Tibial nerve (tissue), 4 donors: ENCODE results near the gene UQCR11. TPM values are rescaled to one million over a fixed set of nuclear protein-coding genes. Genes with fewer than 3 reads are reported as not detected.

Source experiments
- DNase-seq, 2 donors: peaks; one replicate each; pipeline ENCODE4 v3.0.0-alpha.2; 2019; ENCODE audit warnings: low spot score in 2 of 2
- H3K27ac ChIP-seq, 4 donors: fragments of 200-600 bp; sonication (generic) in 3 of 4; one replicate each; pipeline ENCODE4 v1.5.1; 2017 to 2019; ENCODE audit warnings: mild to moderate bottlenecking in 1 of 4
- H3K27me3 ChIP-seq, 2 donors: fragments of 200-600 bp; sonication (generic) in 1 of 2; one replicate each; pipeline versions ENCODE4 v1.5.1 to v1.6.0; 2017 to 2019
- H3K36me3 ChIP-seq, 3 donors: fragments of 200-600 bp; sonication (generic); one replicate each; pipeline ENCODE4 v1.5.1; 2018 to 2019
- H3K4me1 ChIP-seq, 4 donors: fragments of 200-600 bp; sonication (generic) in 3 of 4; one replicate each; pipeline ENCODE4 v1.5.1; 2017 to 2019
- H3K4me3 ChIP-seq, 4 donors: fragments of 200-600 bp; sonication (generic) in 3 of 4; one replicate each; pipeline ENCODE4 v1.5.1; 2017 to 2019; ENCODE audit warnings: mild to moderate bottlenecking in 1 of 4, moderate library complexity in 1 of 4
- H3K9me3 ChIP-seq, 4 donors: fragments of 200-600 bp; sonication (generic) in 3 of 4; one replicate each; pipeline ENCODE4 v1.5.1; 2017 to 2019
- CTCF ChIP-seq, 5 experiments: fragments of 200-600 bp in 3 of 5; fragments of 450-650 bp in 2 of 5; sonication (generic) in 3 of 5; IDR thresholded peaks; one replicate each; pipeline ENCODE4 v1.5.1; 2016 to 2019; ENCODE audit warnings: antibody characterized with exemption in 5 of 5, mild to moderate bottlenecking in 3 of 5, moderate library complexity in 2 of 5
- EP300 ChIP-seq, 2 donors: sonication (generic); formaldehyde crosslinking; IDR thresholded peaks; one replicate each; pipeline ENCODE4 v1.6.1; 2017; ENCODE audit warnings: antibody characterized with exemption in 2 of 2, mild to moderate bottlenecking in 1 of 2
- POLR2A ChIP-seq, 2 donors: fragments of 450-650 bp; IDR thresholded peaks; one replicate each; pipeline ENCODE4 v1.6.1; 2017; ENCODE audit warnings: antibody characterized with exemption in 2 of 2, mild to moderate bottlenecking in 2 of 2, moderate library complexity in 2 of 2
- WGBS, 2 donors: methylation state at CpG; one replicate each; pipeline ENCODE4 v1.1.5; 2018; 5-methylcytosine and 5-hydroxymethylcytosine counted together
- total RNA-seq, 4 donors: library from RNA; depleted of rRNA; stranded (reverse); fragments of >200 nt; gene quantifications; one replicate each; pipeline ENCODE4 v1.1.0, GENCODE V29; 2016

Gene UQCR11
- total RNA-seq, 4 donors from 2014 or later = 58.8 to 95.7 (median 66.0) TPM

GRCh38 chr19:1579222-1579621, 26.0 kb downstream of the UQCR11 start:
- Histone ChIP-seq H3K9me3 (no peaks in the 10 kb centered on the region), H3K27ac (no peak overlapping the region), H3K4me3 (no peak overlapping the region), H3K4me1 (no peaks in the 10 kb centered on the region), H3K36me3 (peaks cover 0 to 81% (median 31%) of the 10 kb centered on the region in 3 donors), H3K27me3 (no peaks in the 10 kb centered on the region)
- no peak for DNase-seq
- 74 to 85% methylated on average over 18 to 20 of the region's 20 CpGs for WGBS, 2 donors
- TF ChIP-seq POLR2A (IDR thresholded peaks at IDR 0.05) (no peak), EP300 (IDR thresholded peaks at IDR 0.05) (no peak), CTCF (IDR thresholded peaks at IDR 0.05) (no peak)

- no peaks in the 10 kb centered on the region for H3K9me3 ChIP-seq
- H3K27me3 ChIP-seq = no peaks in the 10 kb centered on the region
- WGBS, 2 donors = 88 to 89% methylated on average over 37 to 49 of the region's 49 CpGs
- H3K36me3 ChIP-seq = peaks cover 0 to 71% (median 31%) of the 10 kb centered on the region in 3 donors
- no peak overlapping the region for H3K27ac ChIP-seq
- no peak overlapping the region for H3K4me3 ChIP-seq
- no peaks in the 10 kb centered on the region for H3K4me1 ChIP-seq
- DNase-seq = no peak
- TF ChIP-seq CTCF (IDR thresholded peaks at IDR 0.05) (no peak), POLR2A (IDR thresholded peaks at IDR 0.05) (no peak), EP300 (IDR thresholded peaks at IDR 0.05) (no peak)
These were observed 27.2 kb downstream of the UQCR11 start for GRCh38 chr19:1577929-1578618.

GRCh38 chr19:1577090-1577928, 28.0 kb downstream of the UQCR11 start:
- 80 to 85% methylated on average over 12 to 27 of the region's 41 CpGs for WGBS, 2 donors
- DNase-seq = no peak
- no peak overlapping the region for H3K4me3 ChIP-seq
- no peaks in the 10 kb centered on the region for H3K9me3 ChIP-seq
- no peak for TF ChIP-seq CTCF (IDR thresholded peaks at IDR 0.05)
- no peak for TF ChIP-seq EP300 (IDR thresholded peaks at IDR 0.05)
- no peak for TF ChIP-seq POLR2A (IDR thresholded peaks at IDR 0.05)
- H3K27ac ChIP-seq = no peak overlapping the region
- no peaks in the 10 kb centered on the region for H3K4me1 ChIP-seq
- H3K36me3 ChIP-seq = peaks cover 0 to 64% (median 25%) of the 10 kb centered on the region in 3 donors
- H3K27me3 ChIP-seq = no peaks in the 10 kb centered on the region

GRCh38 chr19:1576242-1577089, 28.8 kb downstream of the UQCR11 start:
- no peak for TF ChIP-seq POLR2A (IDR thresholded peaks at IDR 0.05)
- Histone ChIP-seq H3K27me3 (no peaks in the 10 kb centered on the region), H3K4me3 (no peak overlapping the region), H3K9me3 (no peaks in the 10 kb centered on the region), H3K36me3 (peaks cover 0 to 55% (median 25%) of the 10 kb centered on the region in 3 donors), H3K4me1 (no peaks in the 10 kb centered on the region), H3K27ac (no peak overlapping the region)
- 81 to 86% methylated on average over 28 to 29 of the region's 30 CpGs for WGBS, 2 donors
- no peak for DNase-seq
